ENCODE results near the gene DDTL. TPM values are rescaled to one million over a fixed set of nuclear protein-coding genes. Genes with fewer than 3 reads are reported as not detected.
"Not testable (repeated sequence)": the region's sequence is repeated elsewhere in the genome, so short reads cannot be mapped to it uniquely, and the experiment has no call there.

Gene DDTL
- total and polyA plus RNA-seq, 9 of the 15 experiments (the other 6 are each of a cell fraction or from before 2014, with no cell fraction given): 0.05 to 1.7 (median 0.59) TPM; not detected in 4

DNA sequence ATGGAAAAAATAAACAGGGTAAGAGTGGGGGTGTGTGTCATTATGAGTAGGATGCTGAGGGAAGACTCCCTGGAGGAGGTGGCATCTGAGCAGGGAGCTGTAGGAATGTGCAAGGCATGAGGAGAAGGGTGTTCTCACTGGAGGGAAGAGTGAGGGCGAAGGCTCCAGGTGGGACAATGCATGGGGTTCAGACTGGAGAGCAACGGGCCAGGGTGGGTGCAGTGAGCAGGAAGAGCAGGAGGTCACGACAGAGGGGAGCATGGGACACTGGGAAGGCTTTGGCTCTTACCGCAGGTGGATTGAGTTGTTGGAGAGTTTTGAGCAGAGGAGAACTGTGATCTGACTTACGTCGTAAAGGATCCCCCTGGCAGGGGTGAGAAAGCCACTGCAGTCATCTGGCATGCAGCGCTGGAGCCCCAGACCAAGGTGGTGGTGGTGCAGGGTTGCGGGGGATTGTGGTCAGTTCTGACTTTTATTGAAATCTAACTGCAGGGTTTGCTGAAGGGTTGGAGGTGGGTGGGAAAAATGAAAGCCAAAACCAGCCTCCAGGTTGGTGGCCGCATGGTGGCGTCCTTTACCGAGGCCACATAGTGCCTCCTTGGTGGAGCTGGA lies 13.8 kb upstream of the DDTL start:
- H3K9me1 ChIP-seq (ENCODE audit: control insufficient read depth, insufficient read depth, low read length); H3K4me2 ChIP-seq (ENCODE audit: insufficient read depth, low read length); H3K9me3 ChIP-seq (replicated peaks; ENCODE audit: control insufficient read depth, insufficient read depth, low read depth, low read length); H3K4me3 ChIP-seq; POLR2A ChIA-PET; H3K9ac ChIP-seq (ENCODE audit: insufficient read depth in 1 of 2, low read depth in 2 of 2, low read length in 2 of 2); H3K36me3 ChIP-seq (ENCODE audit: control insufficient read depth, insufficient read depth, low read length); DNase-seq (ENCODE audit: extremely low read depth in 1 of 4, low spot score in 3 of 4); H3K27ac ChIP-seq (ENCODE audit: extremely low read depth, low read depth, low read length); CTCF ChIA-PET (ENCODE audit: low intra/inter-chr PET ratio); H2AFZ ChIP-seq (ENCODE audit: low read depth, low read length); H3K79me2 ChIP-seq (ENCODE audit: control insufficient read depth, insufficient read depth, low read length); H4K20me1 ChIP-seq (replicated peaks; ENCODE audit: control insufficient read depth, insufficient read depth, low read length); H3K4me1 ChIP-seq (replicated peaks in 1 of 2; ENCODE audit: control insufficient read depth in 2 of 2, insufficient read depth in 2 of 2, low read length in 2 of 2); H3K27me3 ChIP-seq (ENCODE audit: control insufficient read depth in 2 of 2, insufficient read depth in 2 of 2, low read length in 2 of 2): not testable (repeated sequence)
- intact Hi-C loops (cut with micrococcal nuclease): loop anchor here (10.0 kb wide), 1 partner anchor 232 kb away; the partner anchor contains the start of gene SUSD2
- WGBS (ENCODE audit: insufficient coverage, low coverage, missing lambda C conversion rate): 45% methylated on average over 9 of the region's 11 CpGs
- ATAC-seq (peak; percentile 57), FAIRE-seq (peak; percentile 46)
- in situ Hi-C loops (cut with MboI): loop anchor here (10.0 to 25.0 kb wide), 2 partner anchors 222 to 559 kb away; no protein-coding TSS in a partner anchor
- TF ChIP-seq, protein P1, sequence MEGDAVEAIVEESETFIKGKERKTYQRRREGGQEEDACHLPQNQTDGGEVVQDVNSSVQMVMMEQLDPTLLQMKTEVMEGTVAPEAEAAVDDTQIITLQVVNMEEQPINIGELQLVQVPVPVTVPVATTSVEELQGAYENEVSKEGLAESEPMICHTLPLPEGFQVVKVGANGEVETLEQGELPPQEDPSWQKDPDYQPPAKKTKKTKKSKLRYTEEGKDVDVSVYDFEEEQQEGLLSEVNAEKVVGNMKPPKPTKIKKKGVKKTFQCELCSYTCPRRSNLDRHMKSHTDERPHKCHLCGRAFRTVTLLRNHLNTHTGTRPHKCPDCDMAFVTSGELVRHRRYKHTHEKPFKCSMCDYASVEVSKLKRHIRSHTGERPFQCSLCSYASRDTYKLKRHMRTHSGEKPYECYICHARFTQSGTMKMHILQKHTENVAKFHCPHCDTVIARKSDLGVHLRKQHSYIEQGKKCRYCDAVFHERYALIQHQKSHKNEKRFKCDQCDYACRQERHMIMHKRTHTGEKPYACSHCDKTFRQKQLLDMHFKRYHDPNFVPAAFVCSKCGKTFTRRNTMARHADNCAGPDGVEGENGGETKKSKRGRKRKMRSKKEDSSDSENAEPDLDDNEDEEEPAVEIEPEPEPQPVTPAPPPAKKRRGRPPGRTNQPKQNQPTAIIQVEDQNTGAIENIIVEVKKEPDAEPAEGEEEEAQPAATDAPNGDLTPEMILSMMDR (IDR thresholded peaks at IDR 0.05 in 2 of 3, conservative IDR thresholded peaks at IDR 0.05 in 1 of 3; ENCODE audit: insufficient read depth in 2 of 3, low read depth in 1 of 3, low read length in 3 of 3): peak in 2 of 3 experiments; percentile 12 to 40; a peak in 1 of 6 replicates
- TF ChIP-seq ZFP36 (IDR thresholded peaks at IDR 0.05; ENCODE audit: low read depth, low read length, partially characterized antibody): peak; percentile 38
- BruUV-seq (replicated peaks): TSS peak; percentile 88
